D721Med (cell line): ENCODE data around the gene PCDHA8.
"Not testable (repeated sequence)": the region's sequence is repeated elsewhere in the genome, so short reads cannot be mapped to it uniquely, and the experiment has no call there.

Source experiments
- DNase-seq: peaks from one replicate; pipeline ENCODE4 v3.0.0; 2011; ENCODE audit warnings: low spot score; ENCODE audit not compliant: insufficient read length
- FAIRE-seq: peaks from 2 replicates; lab custom pipeline; 2011; peaks lifted over from hg19 to GRCh38; lab: Jason Lieb, UNC
- CTCF ChIP-seq: IDR thresholded peaks from 2 replicates; pipeline ENCODE4 v1.5.1; 2012; ENCODE audit warnings: mild to moderate bottlenecking, control low read depth; ENCODE audit not compliant: insufficient read depth; ENCODE audit errors: missing control alignments

Gene PCDHA8

GRCh38 chr5:140822281-140822629 is 18.7 kb upstream of the PCDHA8 start:
- DNase-seq, result no peak
- FAIRE-seq, result no peak
- no peak for TF ChIP-seq CTCF

DNA sequence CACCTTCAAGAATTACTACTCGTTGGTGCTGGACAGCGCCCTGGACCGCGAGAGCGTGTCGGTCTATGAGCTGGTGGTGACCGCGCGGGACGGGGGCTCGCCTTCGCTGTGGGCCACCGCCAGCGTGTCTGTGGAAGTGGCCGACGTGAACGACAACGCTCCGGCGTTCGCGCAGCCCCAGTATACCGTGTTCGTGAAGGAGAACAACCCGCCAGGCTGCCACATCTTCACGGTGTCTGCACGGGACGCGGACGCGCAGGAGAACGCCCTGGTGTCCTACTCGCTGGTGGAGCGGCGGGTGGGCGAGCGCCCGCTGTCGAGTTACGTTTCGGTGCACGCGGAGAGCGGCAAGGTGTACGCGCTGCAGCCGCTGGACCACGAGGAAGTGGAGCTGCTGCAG is 18.0 kb upstream of the PCDHA8 start:
- FAIRE-seq, DNase-seq: not testable (repeated sequence)

DNA sequence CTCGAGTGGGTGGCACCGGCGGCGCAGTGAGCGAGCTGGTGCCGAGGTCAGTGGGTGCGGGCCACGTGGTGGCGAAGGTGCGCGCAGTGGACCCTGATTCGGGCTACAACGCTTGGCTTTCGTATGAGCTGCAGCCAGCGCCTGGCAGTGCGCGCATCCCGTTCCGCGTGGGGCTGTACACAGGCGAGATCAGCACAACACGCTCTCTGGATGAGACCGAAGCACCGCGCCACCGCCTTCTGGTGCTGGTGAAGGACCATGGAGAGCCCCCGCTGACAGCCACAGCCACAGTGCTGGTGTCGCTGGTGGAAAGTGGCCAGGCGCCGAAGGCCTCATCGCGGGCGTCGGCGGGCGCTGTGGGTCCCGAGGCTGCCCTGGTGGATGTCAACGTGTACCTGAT is 17.5 kb upstream of the PCDHA8 start:
- TF ChIP-seq CTCF, result no peak
- FAIRE-seq, result no peak
- no peak for DNase-seq

DNA sequence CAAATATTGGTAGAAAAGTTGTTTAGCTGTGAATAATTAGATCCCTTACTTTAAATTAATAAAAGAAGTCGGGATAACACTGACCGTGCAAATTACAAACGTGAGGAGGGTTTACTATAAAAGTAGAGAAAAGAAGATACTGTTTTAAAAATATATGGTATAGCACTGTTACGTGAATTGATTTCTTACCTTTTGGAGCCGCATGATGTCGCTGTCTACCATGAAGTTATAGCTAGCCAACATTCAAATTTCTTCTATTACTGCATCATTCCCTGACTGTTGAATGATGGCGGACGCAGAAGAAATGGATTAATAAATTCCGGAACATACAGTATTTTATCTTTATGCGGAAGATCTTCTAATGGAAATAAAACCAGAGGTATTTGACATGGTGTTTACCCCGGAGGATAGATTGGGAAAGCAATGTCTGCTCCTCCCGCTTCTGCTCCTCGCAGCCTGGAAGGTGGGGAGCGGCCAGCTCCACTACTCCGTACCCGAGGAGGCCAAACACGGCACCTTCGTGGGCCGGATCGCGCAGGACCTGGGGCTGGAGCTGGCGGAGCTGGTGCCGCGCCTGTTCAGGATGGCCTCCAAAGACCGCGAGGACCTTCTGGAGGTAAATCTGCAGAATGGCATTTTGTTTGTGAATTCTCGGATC is 13.2 kb upstream of the PCDHA8 start, which contains the start of gene PCDHA6:
Gene PCDHA6 (plus strand): TSS at position 257 of the 658 bp plus-strand sequence. CDS start 132 bp downstream, at position 389.
- DNase-seq, result no peak
- FAIRE-seq, result peak; percentile 77
- TF ChIP-seq CTCF, result peak; percentile 49

- no peak for FAIRE-seq
- DNase-seq, result no peak
- peak; percentile 45 for TF ChIP-seq CTCF
Observed at GRCh38 chr5:140828362-140828737, 12.6 kb upstream of the PCDHA8 start.

GRCh38 chr5:140829511-140830501 is 11.2 kb upstream of the PCDHA8 start:
- not testable (repeated sequence) for FAIRE-seq, DNase-seq

GRCh38 chr5:140833993-140834392 is 7.0 kb upstream of the PCDHA8 start, which contains the start of gene PCDHA7:
TSS of gene PCDHA7 (plus strand) at chr5:140834269. CDS start at chr5:140834384, 115 bp downstream.
- TF ChIP-seq CTCF, result no peak
- no peak for FAIRE-seq
- no peak for DNase-seq

GRCh38 chr5:140834439-140835008 is 6.5 kb upstream of the PCDHA8 start:
- not testable (repeated sequence) for DNase-seq, FAIRE-seq
